Caco-2 (cell line): ENCODE measurements around the gene TRPC5OS. TPM values are rescaled to one million over a fixed set of nuclear protein-coding genes. Genes with fewer than 3 reads are reported as not detected.

Source experiments
- BruUV-seq: library from RNA; stranded (reverse); fragments of 400-500 nt; replicated peaks from 2 replicates; lab custom pipeline; 2021; lab: Mats Ljungman, UMichigan
- CTCF ChIA-PET: fragments of 300-600 bp; sonication (Branson Sonifier 250); formaldehyde crosslinking; loops from one replicate; lab custom pipeline; 2022; ENCODE audit warnings: antibody characterized with exemption; lab: Charles Lee
- POLR2A ChIA-PET: fragments of 300-600 bp; sonication (Branson Sonifier 250); formaldehyde crosslinking; loops from one replicate; lab custom pipeline; 2022; ENCODE audit warnings: antibody characterized with exemption; lab: Charles Lee
- DNase-seq, 2 experiments: peaks; one replicate each; pipeline versions ENCODE4 v3.0.0 to v3.0.0-alpha.2; 2020 to 2022
- H3K27me3 ChIP-seq: replicated peaks from 2 replicates; pipeline ENCODE4 v1.6.0; 2011; ENCODE audit warnings: low read length; ENCODE audit not compliant: control insufficient read depth, insufficient read depth
- H3K36me3 ChIP-seq: 2 replicates; pipeline ENCODE4 v1.5.1; 2011; ENCODE audit warnings: low read length; ENCODE audit not compliant: control insufficient read depth, insufficient read depth
- H3K4me1 ChIP-seq: fragments of 250-450 bp; sonication (Bioruptor Pico); 2 replicates; pipeline ENCODE4 v1.5.1; 2020; ENCODE audit warnings: mild to moderate bottlenecking
- H3K4me3 ChIP-seq: 2 replicates; pipeline ENCODE4 v1.5.1; 2011; ENCODE audit warnings: low read depth, mild to moderate bottlenecking, control low read depth, low read length
- H3K9me3 ChIP-seq: fragments of 250-450 bp; sonication (Bioruptor Pico); 2 replicates; pipeline ENCODE4 v1.5.1; 2020; ENCODE audit warnings: mild to moderate bottlenecking, moderate library complexity
- H3K27ac Mint-ChIP-seq: one replicate; pipeline ENCODE4 v1.8.0; 2022; ENCODE audit warnings: mixed read lengths; ENCODE audit not compliant: unreplicated experiment
- H3K27me3 Mint-ChIP-seq: one replicate; pipeline ENCODE4 v1.8.0; 2022; ENCODE audit warnings: mixed read lengths; ENCODE audit not compliant: insufficient read depth, unreplicated experiment
- H3K36me3 Mint-ChIP-seq: one replicate; pipeline ENCODE4 v1.8.0; 2022; ENCODE audit warnings: mild to moderate bottlenecking, mixed read lengths; ENCODE audit not compliant: insufficient read depth, unreplicated experiment
- H3K4me1 Mint-ChIP-seq: one replicate; pipeline ENCODE4 v1.8.0; 2022; ENCODE audit warnings: low read depth, mixed read lengths; ENCODE audit not compliant: unreplicated experiment
- H3K4me3 Mint-ChIP-seq: one replicate; pipeline ENCODE4 v1.8.0; 2022; ENCODE audit warnings: mild to moderate bottlenecking, moderate library complexity, mixed read lengths; ENCODE audit not compliant: unreplicated experiment
- H3K9me3 Mint-ChIP-seq: one replicate; pipeline ENCODE4 v1.8.0; 2022; ENCODE audit warnings: mixed read lengths; ENCODE audit not compliant: unreplicated experiment
- CTCF ChIP-seq, 2 experiments: fragments of 200-600 bp in 1 of 2; IDR thresholded peaks; 1 replicate in 1 of 2; 2 replicates in 1 of 2; pipeline versions ENCODE4 v1.5.1 to v1.8.0; 2011 to 2022; ENCODE audit warnings: antibody characterized with exemption in 1 of 2, control low read depth in 1 of 2, inconsistent platforms in 1 of 2, low read depth in 1 of 2, low read length in 1 of 2, mild to moderate bottlenecking in 1 of 2, moderate library complexity in 1 of 2; ENCODE audit not compliant: insufficient read depth in 1 of 2, severe bottlenecking in 1 of 2, unreplicated experiment in 1 of 2
- intact Hi-C: fragments of 100-400 bp; cut with micrococcal nuclease; formaldehyde crosslinking; loops from one replicate; pipeline ENCODE4 v1.10.0; 2022; ENCODE audit not compliant: unreplicated experiment
- total RNA-seq: library from RNA; stranded (reverse); gene quantifications from 2 replicates; pipeline ENCODE4 v1.2.3, GENCODE V29; 2022

Gene TRPC5OS
- total RNA-seq, 1 experiment from 2014 or later, result not detected

GRCh38 chrX:111857534-111858060, 18.4 kb upstream of the TRPC5OS start:
- ChIA-PET POLR2A (no interaction called here), CTCF (no interaction called here)
- Mint-ChIP-seq H3K27ac (no peak overlapping the region), H3K4me3 (no peak overlapping the region), H3K9me3 (peaks cover 9% of the 10 kb centered on the region), H3K36me3 (no peaks in the 10 kb centered on the region), H3K27me3 (peaks cover 10% of the 10 kb centered on the region), H3K4me1 (no peaks in the 10 kb centered on the region)
- Histone ChIP-seq H3K27me3 (no peaks in the 10 kb centered on the region), H3K36me3 (no peaks in the 10 kb centered on the region), H3K4me1 (no peaks in the 10 kb centered on the region), H3K9me3 (no peaks in the 10 kb centered on the region), H3K4me3 (no peak overlapping the region)
- no peak for DNase-seq
- no TSS peak for BruUV-seq
- intact Hi-C loops, result no loop called here
- no peak for TF ChIP-seq CTCF (IDR thresholded peaks at IDR 0.05; ENCODE audit: insufficient read depth in 1 of 2, low read depth in 1 of 2, low read length in 1 of 2, severe bottlenecking in 1 of 2, unreplicated experiment in 1 of 2)

- no TSS peak for BruUV-seq
- H3K4me3 Mint-ChIP-seq, result no peak overlapping the region
- TF ChIP-seq CTCF (IDR thresholded peaks at IDR 0.05; ENCODE audit: insufficient read depth in 1 of 2, low read depth in 1 of 2, low read length in 1 of 2, severe bottlenecking in 1 of 2, unreplicated experiment in 1 of 2), result no peak
- Histone ChIP-seq H3K36me3 (no peaks in the 10 kb centered on the region), H3K9me3 (no peaks in the 10 kb centered on the region), H3K4me3 (no peak overlapping the region), H3K27me3 (no peaks in the 10 kb centered on the region), H3K4me1 (no peaks in the 10 kb centered on the region)
- H3K27me3 Mint-ChIP-seq, result peaks cover 5% of the 10 kb centered on the region
- POLR2A ChIA-PET, result no interaction called here
- no peaks in the 10 kb centered on the region for H3K4me1 Mint-ChIP-seq
- no peak for DNase-seq
- H3K27ac Mint-ChIP-seq, result no peak overlapping the region
- CTCF ChIA-PET, result no interaction called here
- H3K9me3 Mint-ChIP-seq, result no peaks in the 10 kb centered on the region
- intact Hi-C loops, result no loop called here
- H3K36me3 Mint-ChIP-seq, result no peaks in the 10 kb centered on the region
Observed at GRCh38 chrX:111861605-111862004, 14.4 kb upstream of the TRPC5OS start.

- ChIA-PET CTCF (no interaction called here), POLR2A (no interaction called here)
- BruUV-seq, result no TSS peak
- Histone ChIP-seq H3K27me3 (no peaks in the 10 kb centered on the region), H3K9me3 (no peaks in the 10 kb centered on the region), H3K36me3 (no peaks in the 10 kb centered on the region), H3K4me1 (no peaks in the 10 kb centered on the region), H3K4me3 (no peak overlapping the region)
- Mint-ChIP-seq H3K4me3 (no peak overlapping the region), H3K27me3 (no peaks in the 10 kb centered on the region), H3K9me3 (no peaks in the 10 kb centered on the region), H3K27ac (no peak overlapping the region), H3K4me1 (no peaks in the 10 kb centered on the region), H3K36me3 (no peaks in the 10 kb centered on the region)
- DNase-seq, result no peak
- TF ChIP-seq CTCF (IDR thresholded peaks at IDR 0.05; ENCODE audit: insufficient read depth in 1 of 2, low read depth in 1 of 2, low read length in 1 of 2, severe bottlenecking in 1 of 2, unreplicated experiment in 1 of 2), result no peak
- intact Hi-C loops, result no loop called here
Observed at GRCh38 chrX:111867236-111867635, 8.7 kb upstream of the TRPC5OS start.
